Nucleus accumbens (tissue), 56 donors: ENCODE measurements around the gene RNF169.

ENCODE experiments used
- DNase-seq, 56 donors: peaks; one replicate each; lab custom pipeline; 2025; lab: John Stamatoyannopoulos, UW

The RNF169 gene

DNA sequence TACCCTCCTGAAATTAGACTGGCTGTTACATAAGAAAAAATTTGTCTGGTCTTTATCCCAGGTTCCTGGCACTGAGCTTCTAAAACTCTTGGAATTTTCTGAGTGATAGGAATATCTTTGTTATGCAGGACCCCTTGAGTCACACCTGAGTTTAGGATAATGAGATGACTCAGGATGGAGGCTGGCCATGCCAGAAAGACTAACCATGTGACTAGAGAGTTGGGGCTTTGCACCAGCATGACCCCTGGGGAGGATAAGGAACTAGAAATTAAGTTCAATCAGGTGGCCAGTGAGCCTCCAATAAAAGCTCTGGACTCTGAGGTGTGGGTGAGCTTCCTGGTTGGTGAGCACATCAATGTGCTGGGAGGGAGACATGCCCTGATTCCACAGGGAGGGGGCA lies 112.1 kb downstream of the RNF169 start:
- DNase-seq = no peak

GRCh38 chr11:74863410-74863809 lies 114.8 kb downstream of the RNF169 start:
- no peak for DNase-seq

DNA sequence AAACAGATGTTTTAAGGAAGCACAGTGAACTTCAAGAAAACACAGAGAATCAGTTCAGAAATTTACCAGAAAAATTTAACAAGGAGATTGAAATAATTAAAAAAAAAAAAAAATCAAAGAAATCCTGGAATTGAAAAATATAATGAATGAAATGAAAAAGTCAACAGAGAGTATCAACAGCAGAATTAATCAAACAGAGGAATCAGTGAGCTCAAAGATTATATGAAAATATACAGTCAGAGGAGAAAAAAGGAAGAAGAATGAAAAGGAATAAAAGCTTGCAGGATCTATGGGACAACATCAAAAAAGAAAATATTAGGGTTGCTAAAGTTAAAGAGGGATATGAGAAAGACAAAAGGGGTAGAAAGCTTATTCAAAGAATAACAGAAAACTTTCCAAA lies 117.9 kb downstream of the RNF169 start:
- DNase-seq = no peak

DNA sequence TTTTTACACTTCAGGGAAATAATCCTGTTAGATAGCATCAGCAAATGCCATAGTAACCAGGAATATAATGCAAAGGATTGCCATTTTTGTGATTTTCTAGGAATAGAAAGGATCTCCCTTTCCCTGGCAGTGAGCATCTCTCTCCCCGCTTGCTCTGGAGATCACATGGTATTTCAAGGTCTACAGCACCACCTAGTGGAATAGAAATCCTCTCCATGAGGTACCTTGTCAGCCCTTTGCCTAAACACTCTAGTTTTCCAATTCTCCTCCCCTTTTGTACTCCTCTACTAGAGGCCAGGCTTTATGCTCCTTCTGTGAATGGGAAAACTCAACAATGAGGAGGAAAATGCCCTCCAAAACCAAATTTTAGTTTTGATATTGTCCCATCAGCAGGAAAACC lies 121.8 kb downstream of the RNF169 start:
- DNase-seq = no peak

DNA sequence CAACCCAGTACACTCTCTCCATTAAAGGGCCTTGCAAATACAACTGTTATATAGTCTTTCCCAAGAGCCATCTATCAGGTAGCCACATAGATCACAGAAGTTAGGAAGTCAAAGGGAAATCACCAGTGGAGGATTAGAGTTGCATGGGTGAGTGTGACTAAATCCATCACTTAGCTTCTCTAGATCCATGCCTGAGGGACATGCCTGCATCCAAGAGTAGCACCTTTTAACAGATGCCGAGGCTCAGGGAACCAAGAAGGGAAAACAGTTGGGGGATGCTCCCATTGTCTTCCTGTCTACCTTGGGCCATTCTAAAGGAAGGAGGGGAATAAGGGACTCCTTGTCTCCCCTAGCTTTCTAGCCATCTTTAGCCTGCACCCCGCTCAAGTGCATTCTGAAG lies 122.4 kb downstream of the RNF169 start:
- DNase-seq = no peak

GRCh38 chr11:74877132-74877531 lies 128.5 kb downstream of the RNF169 start:
- no peak for DNase-seq
